ENCODE results near the gene SLC22A23. TPM values are rescaled to one million over a fixed set of nuclear protein-coding genes. Genes with fewer than 3 reads are reported as not detected.

SLC22A23 gene
- total and polyA plus RNA-seq, 2 of the 4 experiments (the other 2 are of a cell fraction): 0.72 to 1.6 TPM

GRCh38 chr6:3406362-3406821 is 50.5 kb downstream of the SLC22A23 start:
- WGBS, 2 experiments (ENCODE audit: extremely low coverage in 2 of 2, insufficient read length in 1 of 2): no CpG with 5 or more reads among the region's 9 CpGs
- no peak overlapping the region for H2BK120ac ChIP-seq (ENCODE audit: low read depth, low read length)
- H4K20me1 ChIP-seq (ENCODE audit: insufficient read depth, low read length): no peaks in the 10 kb centered on the region
- DNase-seq: no peak
- H3K4ac ChIP-seq (ENCODE audit: low read depth, low read length): no peak overlapping the region
- TF ChIP-seq NFE2L2 (IDR thresholded peaks at IDR 0.05; ENCODE audit: low read depth, low read length) (no peak), MXI1 (IDR thresholded peaks at IDR 0.05; ENCODE audit: borderline replicate concordance, low read depth, low read length) (no peak), SMC3 (IDR thresholded peaks at IDR 0.05; ENCODE audit: low read depth, low read length) (no peak), RFX5 (IDR thresholded peaks at IDR 0.05; ENCODE audit: low read depth, low read length) (no peak), BHLHE40 (IDR thresholded peaks at IDR 0.05; ENCODE audit: low read depth, low read length) (no peak), CHD1 (IDR thresholded peaks at IDR 0.05; ENCODE audit: low read depth, low read length) (no peak), MAZ (IDR thresholded peaks at IDR 0.05; ENCODE audit: borderline replicate concordance, low read depth, low read length) (no peak), MAFK (IDR thresholded peaks at IDR 0.05; ENCODE audit: low read depth, low read length) (no peak), RCOR1 (IDR thresholded peaks at IDR 0.05; ENCODE audit: insufficient replicate concordance, low read length) (no peak), FOS (IDR thresholded peaks at IDR 0.05; ENCODE audit: low read depth, low read length) (no peak)
- TF ChIP-seq, protein P1, sequence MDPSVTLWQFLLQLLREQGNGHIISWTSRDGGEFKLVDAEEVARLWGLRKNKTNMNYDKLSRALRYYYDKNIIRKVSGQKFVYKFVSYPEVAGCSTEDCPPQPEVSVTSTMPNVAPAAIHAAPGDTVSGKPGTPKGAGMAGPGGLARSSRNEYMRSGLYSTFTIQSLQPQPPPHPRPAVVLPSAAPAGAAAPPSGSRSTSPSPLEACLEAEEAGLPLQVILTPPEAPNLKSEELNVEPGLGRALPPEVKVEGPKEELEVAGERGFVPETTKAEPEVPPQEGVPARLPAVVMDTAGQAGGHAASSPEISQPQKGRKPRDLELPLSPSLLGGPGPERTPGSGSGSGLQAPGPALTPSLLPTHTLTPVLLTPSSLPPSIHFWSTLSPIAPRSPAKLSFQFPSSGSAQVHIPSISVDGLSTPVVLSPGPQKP (IDR thresholded peaks at IDR 0.05; ENCODE audit: borderline replicate concordance, low read depth, low read length): no peak
- dilution Hi-C loops (cut with HindIII; ENCODE audit: low sequenced_read_pairs, unreplicated experiment): no loop called here
- H4K8ac ChIP-seq (ENCODE audit: low read depth in 2 of 2, low read length in 2 of 2): no peak overlapping the region
- no peaks in the 10 kb centered on the region for H3K9me3 ChIP-seq (ENCODE audit: control insufficient read depth, insufficient read depth, low read length)
- intact Hi-C loops (cut with micrococcal nuclease): no loop called here
- no peak overlapping the region for H3K23ac ChIP-seq (ENCODE audit: low read depth, low read length)
- no peaks in the 10 kb centered on the region for H3K9me1 ChIP-seq (ENCODE audit: insufficient read depth, low read length)
- no peak overlapping the region for H3K27ac ChIP-seq (ENCODE audit: insufficient read depth, low read length)
- H3K18ac ChIP-seq (ENCODE audit: low read depth, low read length): no peak overlapping the region
- no peak overlapping the region for H2AFZ ChIP-seq (replicated peaks; ENCODE audit: low read length, poor library complexity)
- no peak for ATAC-seq (ENCODE audit: low read depth)
- H3K9ac ChIP-seq (ENCODE audit: low read depth, low read length): no peak overlapping the region
- H3K79me1 ChIP-seq (ENCODE audit: low read depth in 1 of 2, low read length in 2 of 2): no peaks in the 10 kb centered on the region
- H4K91ac ChIP-seq (ENCODE audit: insufficient read depth, low read depth, low read length): no peak overlapping the region
- POLR2A ChIA-PET (ENCODE audit: unreplicated experiment): no interaction called here
- BruUV-seq (replicated peaks): no TSS peak
- H3K27me3 ChIP-seq (ENCODE audit: control insufficient read depth, insufficient read depth, low read length): peaks cover 25% of the 10 kb centered on the region
- no peak overlapping the region for H2BK5ac ChIP-seq (ENCODE audit: low read depth, low read length, poor library complexity, severe bottlenecking)
- no peak overlapping the region for H2AK9ac ChIP-seq (replicated peaks; ENCODE audit: low read depth, low read length, poor library complexity)
- H3K4me2 ChIP-seq (ENCODE audit: low read depth, low read length): no peak overlapping the region
- in situ Hi-C loops (cut with MboI; ENCODE audit: low sequenced_read_pairs): no loop called here
- CTCF ChIA-PET: no interaction called here
- H3K56ac ChIP-seq (ENCODE audit: extremely low read depth, insufficient read depth, low read length): no peak overlapping the region
- no peaks in the 10 kb centered on the region for H3K36me3 ChIP-seq (ENCODE audit: control insufficient read depth, insufficient read depth, low read length)
- no peak overlapping the region for H2BK20ac ChIP-seq (ENCODE audit: low read depth, low read length)
- no peaks in the 10 kb centered on the region for H3K4me1 ChIP-seq (ENCODE audit: control insufficient read depth, insufficient read depth, low read length)
- no peak overlapping the region for H3K4me3 ChIP-seq (ENCODE audit: insufficient read depth, low read depth, low read length)
- H3K14ac ChIP-seq (replicated peaks; ENCODE audit: low read depth, low read length): no peak overlapping the region
- H2AK5ac ChIP-seq (ENCODE audit: low read depth, low read length): no peak overlapping the region
- no peak overlapping the region for H2BK15ac ChIP-seq (ENCODE audit: low read depth, low read length)
- H4K5ac ChIP-seq (ENCODE audit: low read depth, low read length): no peak overlapping the region
